GM12873 (cell line): ENCODE results near the gene GIMAP6.

ENCODE experiments used
- CTCF ChIP-seq: IDR thresholded peaks from 2 replicates; pipeline ENCODE4 v1.5.1; 2012; ENCODE audit warnings: low read depth, mild to moderate bottlenecking, moderate library complexity, low read length, control low read depth; ENCODE audit not compliant: insufficient read depth; ENCODE audit errors: missing control alignments

Gene GIMAP6

DNA sequence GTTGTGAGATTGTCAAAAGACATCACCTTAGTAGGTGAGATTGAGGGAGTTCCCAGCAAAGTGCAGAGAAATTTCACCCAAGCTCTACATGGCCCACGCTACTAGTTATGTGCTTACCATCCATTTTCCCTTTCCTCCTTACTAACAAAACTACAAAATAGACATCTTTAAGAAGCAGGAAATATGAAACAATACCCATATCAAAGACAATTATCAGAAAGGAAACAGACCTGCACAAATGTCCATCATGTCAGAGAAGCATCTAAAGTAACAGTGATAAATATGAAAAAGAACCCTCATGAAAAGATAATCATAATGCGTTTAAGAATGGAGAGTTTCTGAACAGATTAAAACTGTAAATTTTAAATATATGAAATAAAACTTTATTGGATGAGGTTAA lies 36.8 kb downstream of the GIMAP6 start:
- no peak for TF ChIP-seq CTCF

DNA sequence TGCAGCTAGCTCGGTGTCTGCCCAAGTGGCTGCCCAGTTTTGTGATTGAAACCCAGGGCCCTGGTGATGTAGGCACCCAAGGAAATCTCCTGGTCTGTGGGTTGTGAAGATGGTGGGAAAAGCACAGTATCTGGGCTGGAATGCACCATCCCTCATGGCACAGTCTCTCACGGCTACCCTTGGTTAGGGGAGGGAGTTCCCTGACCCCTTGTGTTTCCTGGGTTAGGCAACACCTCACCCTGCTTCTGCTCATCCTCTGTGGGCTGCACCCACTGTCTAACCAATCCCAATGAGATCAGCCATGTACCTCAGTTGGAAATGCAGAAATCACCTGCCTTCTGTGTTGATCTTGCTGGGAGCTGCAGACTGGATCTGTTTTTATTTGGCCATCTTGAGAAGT lies 37.4 kb downstream of the GIMAP6 start:
- TF ChIP-seq CTCF, result no peak

- no peak for TF ChIP-seq CTCF
Observed at GRCh38 chr7:150587551-150587950, 44.6 kb downstream of the GIMAP6 start.

DNA sequence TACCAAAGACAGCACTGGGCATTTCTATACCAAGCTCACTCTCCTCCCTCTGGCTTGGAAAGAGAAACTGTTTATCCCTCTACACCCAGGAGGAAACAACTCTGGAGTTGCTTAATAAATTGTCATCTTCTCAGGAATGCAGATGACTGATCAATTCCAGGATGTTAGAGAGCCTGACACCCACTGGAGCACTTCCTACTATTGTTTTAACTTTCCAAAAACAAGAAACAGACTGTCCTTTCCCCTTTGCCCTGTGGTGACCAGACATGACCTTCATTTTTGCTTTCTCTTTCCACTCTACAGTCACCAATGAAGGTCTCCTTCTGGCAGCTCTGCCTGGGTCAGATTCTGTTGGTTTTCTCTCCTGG lies 45.4 kb downstream of the GIMAP6 start:
- TF ChIP-seq CTCF, result no peak

DNA sequence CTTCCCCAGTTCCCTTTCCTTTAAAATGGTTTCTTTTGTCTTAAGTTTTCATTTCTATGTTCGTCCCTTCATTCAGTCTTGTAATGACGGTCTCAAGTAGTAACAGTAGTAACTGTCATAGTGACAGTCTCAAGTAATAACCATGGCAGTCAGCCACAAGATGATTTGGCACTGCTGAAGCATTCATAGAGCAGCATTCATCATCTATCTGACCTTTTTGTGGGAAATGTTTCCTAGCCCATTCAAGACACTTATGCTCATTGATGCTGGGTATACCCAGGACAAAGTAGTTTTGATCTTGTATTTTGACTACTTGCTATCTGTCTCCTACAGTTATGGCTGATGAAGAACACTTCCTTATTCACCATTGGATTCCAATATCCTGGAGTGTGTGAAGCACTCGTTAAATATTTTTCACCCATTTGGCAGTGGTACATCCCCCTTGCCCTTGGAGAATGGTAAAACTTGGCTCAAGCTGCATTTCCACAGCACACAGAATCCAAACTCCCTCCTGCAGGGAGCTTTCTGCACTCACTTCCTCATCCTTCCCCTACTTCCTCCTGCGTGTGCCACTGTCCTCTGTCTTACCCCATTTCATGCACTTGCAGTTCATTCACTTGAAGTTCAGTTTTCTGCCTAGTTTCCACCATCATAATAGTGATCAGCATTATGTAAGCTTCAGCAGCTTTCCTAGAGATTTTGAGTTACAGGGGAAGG lies 46.0 kb downstream of the GIMAP6 start:
- no peak for TF ChIP-seq CTCF

GRCh38 chr7:150585199-150585598 lies 47.0 kb downstream of the GIMAP6 start:
- no peak for TF ChIP-seq CTCF

DNA sequence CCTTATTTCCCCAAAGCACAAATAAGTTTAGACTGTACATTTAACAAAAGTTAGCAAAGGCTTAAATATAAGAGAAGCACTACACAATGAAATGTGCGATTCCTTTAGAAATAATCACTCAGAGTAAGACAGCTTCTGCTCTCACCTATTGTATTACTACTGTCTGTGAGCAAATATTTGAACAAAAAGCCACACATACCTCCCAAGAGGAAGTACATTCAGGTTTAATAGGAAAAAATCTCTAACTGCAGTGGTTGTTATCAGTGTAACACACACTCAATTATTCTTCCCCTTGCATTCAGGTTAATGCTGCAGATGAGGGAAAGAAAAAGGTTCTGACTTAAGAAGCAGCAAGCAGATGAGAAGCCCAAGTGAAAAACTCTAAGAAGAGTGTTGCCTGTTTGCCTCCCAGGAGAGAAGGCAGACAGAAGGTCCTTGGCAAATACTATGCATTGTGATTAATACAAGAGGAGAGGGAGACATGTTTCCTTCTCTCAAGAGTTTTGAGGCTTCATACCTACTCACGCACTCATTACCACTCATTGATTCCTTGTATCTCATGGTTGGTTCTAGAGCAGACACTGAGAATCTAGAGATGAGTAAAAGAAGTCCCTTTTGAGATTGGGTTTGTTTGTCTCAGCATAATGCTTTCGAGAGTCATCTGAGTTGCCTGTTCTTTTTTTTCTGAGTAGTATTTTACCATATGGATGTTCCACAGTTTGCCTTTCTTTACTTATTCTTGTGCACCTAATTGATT lies 51.4 kb downstream of the GIMAP6 start:
- TF ChIP-seq CTCF, result no peak
